ENCODE data around the gene STARD3NL. TPM values are rescaled to one million over a fixed set of nuclear protein-coding genes. Genes with fewer than 3 reads are reported as not detected.

The STARD3NL gene
- total and polyA plus RNA-seq, 2 experiments from 2014 or later = 55.1 to 55.3 TPM

DNA sequence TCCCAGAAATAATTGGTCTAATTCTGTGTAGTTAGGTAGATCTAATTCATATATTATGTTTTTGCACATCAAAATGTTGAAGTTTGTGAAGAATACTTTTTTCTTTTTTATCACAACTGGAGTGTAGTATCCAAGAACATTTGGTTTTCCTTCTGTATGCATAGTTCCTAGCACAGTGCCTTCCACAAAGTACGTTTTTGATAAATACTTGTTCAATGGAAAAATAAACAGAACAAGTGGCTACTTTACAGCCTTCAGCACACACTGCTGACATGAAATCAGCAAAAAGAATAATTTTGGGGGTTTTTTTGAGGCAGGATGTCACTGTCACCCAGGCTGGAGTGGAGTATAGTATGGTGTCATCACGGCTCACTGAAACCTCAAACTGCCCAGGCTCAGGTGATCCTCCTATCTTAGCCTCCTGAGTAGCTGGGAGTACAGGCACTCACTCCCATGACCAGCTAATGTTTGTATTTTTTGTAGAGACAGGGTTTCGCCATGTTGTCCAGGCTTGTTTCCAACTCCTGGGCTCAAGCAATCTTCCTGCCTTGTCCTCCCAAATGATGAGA, 67.4 kb downstream of the STARD3NL start (continued):
- TF ChIP-seq, protein P1, sequence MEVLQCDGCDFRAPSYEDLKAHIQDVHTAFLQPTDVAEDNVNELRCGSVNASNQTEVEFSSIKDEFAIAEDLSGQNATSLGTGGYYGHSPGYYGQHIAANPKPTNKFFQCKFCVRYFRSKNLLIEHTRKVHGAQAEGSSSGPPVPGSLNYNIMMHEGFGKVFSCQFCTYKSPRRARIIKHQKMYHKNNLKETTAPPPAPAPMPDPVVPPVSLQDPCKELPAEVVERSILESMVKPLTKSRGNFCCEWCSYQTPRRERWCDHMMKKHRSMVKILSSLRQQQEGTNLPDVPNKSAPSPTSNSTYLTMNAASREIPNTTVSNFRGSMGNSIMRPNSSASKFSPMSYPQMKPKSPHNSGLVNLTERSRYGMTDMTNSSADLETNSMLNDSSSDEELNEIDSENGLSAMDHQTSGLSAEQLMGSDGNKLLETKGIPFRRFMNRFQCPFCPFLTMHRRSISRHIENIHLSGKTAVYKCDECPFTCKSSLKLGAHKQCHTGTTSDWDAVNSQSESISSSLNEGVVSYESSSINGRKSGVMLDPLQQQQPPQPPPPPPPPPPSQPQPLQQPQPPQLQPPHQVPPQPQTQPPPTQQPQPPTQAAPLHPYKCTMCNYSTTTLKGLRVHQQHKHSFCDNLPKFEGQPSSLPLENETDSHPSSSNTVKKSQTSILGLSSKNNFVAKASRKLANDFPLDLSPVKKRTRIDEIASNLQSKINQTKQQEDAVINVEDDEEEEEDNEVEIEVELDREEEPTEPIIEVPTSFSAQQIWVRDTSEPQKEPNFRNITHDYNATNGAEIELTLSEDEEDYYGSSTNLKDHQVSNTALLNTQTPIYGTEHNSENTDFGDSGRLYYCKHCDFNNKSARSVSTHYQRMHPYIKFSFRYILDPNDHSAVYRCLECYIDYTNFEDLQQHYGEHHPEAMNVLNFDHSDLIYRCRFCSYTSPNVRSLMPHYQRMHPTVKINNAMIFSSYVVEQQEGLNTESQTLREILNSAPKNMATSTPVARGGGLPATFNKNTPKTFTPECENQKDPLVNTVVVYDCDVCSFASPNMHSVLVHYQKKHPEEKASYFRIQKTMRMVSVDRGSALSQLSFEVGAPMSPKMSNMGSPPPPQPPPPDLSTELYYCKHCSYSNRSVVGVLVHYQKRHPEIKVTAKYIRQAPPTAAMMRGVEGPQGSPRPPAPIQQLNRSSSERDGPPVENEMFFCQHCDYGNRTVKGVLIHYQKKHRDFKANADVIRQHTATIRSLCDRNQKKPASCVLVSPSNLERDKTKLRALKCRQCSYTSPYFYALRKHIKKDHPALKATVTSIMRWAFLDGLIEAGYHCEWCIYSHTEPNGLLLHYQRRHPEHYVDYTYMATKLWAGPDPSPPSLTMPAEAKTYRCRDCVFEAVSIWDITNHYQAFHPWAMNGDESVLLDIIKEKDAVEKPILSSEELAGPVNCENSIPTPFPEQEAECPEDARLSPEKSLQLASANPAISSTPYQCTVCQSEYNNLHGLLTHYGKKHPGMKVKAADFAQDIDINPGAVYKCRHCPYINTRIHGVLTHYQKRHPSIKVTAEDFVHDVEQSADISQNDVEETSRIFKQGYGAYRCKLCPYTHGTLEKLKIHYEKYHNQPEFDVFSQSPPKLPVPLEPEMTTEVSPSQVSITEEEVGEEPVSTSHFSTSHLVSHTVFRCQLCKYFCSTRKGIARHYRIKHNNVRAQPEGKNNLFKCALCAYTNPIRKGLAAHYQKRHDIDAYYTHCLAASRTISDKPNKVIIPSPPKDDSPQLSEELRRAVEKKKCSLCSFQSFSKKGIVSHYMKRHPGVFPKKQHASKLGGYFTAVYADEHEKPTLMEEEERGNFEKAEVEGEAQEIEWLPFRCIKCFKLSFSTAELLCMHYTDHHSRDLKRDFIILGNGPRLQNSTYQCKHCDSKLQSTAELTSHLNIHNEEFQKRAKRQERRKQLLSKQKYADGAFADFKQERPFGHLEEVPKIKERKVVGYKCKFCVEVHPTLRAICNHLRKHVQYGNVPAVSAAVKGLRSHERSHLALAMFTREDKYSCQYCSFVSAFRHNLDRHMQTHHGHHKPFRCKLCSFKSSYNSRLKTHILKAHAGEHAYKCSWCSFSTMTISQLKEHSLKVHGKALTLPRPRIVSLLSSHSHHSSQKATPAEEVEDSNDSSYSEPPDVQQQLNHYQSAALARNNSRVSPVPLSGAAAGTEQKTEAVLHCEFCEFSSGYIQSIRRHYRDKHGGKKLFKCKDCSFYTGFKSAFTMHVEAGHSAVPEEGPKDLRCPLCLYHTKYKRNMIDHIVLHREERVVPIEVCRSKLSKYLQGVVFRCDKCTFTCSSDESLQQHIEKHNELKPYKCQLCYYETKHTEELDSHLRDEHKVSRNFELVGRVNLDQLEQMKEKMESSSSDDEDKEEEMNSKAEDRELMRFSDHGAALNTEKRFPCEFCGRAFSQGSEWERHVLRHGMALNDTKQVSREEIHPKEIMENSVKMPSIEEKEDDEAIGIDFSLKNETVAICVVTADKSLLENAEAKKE (CRISPR knock-in tag; IDR thresholded peaks at IDR 0.05) = no peak
- TF ChIP-seq EZH2phosphoT487 (IDR thresholded peaks at IDR 0.05; ENCODE audit: unreplicated experiment) = no peak
- no peak for TF ChIP-seq CREB1 (CRISPR knock-in tag; IDR thresholded peaks at IDR 0.05; ENCODE audit: low read depth)
- TF ChIP-seq STAT1 (IDR thresholded peaks at IDR 0.05; ENCODE audit: unreplicated experiment) = no peak
- TF ChIP-seq POLR2AphosphoS5 (IDR thresholded peaks at IDR 0.05; ENCODE audit: low read depth) = no peak
- TF ChIP-seq, protein P2, sequence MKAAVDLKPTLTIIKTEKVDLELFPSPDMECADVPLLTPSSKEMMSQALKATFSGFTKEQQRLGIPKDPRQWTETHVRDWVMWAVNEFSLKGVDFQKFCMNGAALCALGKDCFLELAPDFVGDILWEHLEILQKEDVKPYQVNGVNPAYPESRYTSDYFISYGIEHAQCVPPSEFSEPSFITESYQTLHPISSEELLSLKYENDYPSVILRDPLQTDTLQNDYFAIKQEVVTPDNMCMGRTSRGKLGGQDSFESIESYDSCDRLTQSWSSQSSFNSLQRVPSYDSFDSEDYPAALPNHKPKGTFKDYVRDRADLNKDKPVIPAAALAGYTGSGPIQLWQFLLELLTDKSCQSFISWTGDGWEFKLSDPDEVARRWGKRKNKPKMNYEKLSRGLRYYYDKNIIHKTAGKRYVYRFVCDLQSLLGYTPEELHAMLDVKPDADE (IDR thresholded peaks at IDR 0.05) = no peak

DNA sequence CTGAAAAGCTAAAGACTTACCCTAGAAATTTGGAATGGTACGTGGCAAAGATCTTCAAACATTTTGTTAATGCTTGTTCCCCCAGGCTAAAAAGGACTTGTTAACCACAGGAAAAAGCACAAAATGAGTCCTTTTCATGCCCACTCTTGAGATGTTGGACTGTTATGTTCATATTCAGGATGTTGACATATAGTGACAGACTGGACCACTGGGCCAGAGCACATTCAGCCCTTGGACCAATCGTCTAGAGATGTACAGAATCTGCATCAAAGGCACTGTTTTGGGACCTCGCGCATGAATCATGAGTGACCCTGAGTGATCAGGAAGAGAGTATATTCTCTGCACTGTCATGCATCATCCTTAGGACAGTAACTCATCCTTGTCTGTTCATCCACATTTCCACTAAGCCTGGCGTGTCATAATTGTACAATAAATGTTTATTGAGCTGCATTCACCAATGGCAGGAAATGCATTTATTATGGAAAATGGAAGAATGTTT, 70.1 kb downstream of the STARD3NL start:
- H3K9me2 ChIP-seq (ENCODE audit: insufficient read depth) = no peaks in the 10 kb centered on the region
- H4K20me1 ChIP-seq (replicated peaks; ENCODE audit: insufficient read depth) = no peaks in the 10 kb centered on the region
- H3K4me1 Mint-ChIP-seq = no peaks in the 10 kb centered on the region
- H3K27ac Mint-ChIP-seq = no peak overlapping the region; the same call in 1 of the 2 replicates
- no peaks in the 10 kb centered on the region for H3K4me1 ChIP-seq (ENCODE audit: insufficient read depth)
- no peaks in the 10 kb centered on the region for H3K36me3 Mint-ChIP-seq (ENCODE audit: low read depth)
- DNase-seq (ENCODE audit: low spot score) (no peak), ATAC-seq (no peak)
- H3K4me2 ChIP-seq = no peak overlapping the region
- H2AFZ ChIP-seq = no peak overlapping the region
- no peaks in the 10 kb centered on the region for H3F3A ChIP-seq (replicated peaks; ENCODE audit: low read depth)
- H3K27ac ChIP-seq (ENCODE audit: low read depth) = no peak overlapping the region
- no peaks in the 10 kb centered on the region for H3K79me2 ChIP-seq (replicated peaks; ENCODE audit: insufficient read depth)
- H3K9me3 Mint-ChIP-seq = no peaks in the 10 kb centered on the region
- no peaks in the 10 kb centered on the region for H3K27me3 Mint-ChIP-seq (ENCODE audit: insufficient read depth, low read depth, poor library complexity)
- H3K4me3 Mint-ChIP-seq = no peak overlapping the region
- no peak overlapping the region for H3K4me3 ChIP-seq
- no peaks in the 10 kb centered on the region for H3K36me3 ChIP-seq (ENCODE audit: insufficient read depth)
- no peaks in the 10 kb centered on the region for H3K27me3 ChIP-seq (ENCODE audit: insufficient read depth)
- TF ChIP-seq CREB1 (CRISPR knock-in tag; IDR thresholded peaks at IDR 0.05; ENCODE audit: low read depth) = no peak
- no peak for TF ChIP-seq POLR2AphosphoS5 (IDR thresholded peaks at IDR 0.05; ENCODE audit: low read depth)
- TF ChIP-seq, protein P3, sequence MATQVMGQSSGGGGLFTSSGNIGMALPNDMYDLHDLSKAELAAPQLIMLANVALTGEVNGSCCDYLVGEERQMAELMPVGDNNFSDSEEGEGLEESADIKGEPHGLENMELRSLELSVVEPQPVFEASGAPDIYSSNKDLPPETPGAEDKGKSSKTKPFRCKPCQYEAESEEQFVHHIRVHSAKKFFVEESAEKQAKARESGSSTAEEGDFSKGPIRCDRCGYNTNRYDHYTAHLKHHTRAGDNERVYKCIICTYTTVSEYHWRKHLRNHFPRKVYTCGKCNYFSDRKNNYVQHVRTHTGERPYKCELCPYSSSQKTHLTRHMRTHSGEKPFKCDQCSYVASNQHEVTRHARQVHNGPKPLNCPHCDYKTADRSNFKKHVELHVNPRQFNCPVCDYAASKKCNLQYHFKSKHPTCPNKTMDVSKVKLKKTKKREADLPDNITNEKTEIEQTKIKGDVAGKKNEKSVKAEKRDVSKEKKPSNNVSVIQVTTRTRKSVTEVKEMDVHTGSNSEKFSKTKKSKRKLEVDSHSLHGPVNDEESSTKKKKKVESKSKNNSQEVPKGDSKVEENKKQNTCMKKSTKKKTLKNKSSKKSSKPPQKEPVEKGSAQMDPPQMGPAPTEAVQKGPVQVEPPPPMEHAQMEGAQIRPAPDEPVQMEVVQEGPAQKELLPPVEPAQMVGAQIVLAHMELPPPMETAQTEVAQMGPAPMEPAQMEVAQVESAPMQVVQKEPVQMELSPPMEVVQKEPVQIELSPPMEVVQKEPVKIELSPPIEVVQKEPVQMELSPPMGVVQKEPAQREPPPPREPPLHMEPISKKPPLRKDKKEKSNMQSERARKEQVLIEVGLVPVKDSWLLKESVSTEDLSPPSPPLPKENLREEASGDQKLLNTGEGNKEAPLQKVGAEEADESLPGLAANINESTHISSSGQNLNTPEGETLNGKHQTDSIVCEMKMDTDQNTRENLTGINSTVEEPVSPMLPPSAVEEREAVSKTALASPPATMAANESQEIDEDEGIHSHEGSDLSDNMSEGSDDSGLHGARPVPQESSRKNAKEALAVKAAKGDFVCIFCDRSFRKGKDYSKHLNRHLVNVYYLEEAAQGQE (IDR thresholded peaks at IDR 0.05; ENCODE audit: unreplicated experiment) = no peak
- TF ChIP-seq, protein P2 (IDR thresholded peaks at IDR 0.05) = no peak
- TF ChIP-seq EZH2 (IDR thresholded peaks at IDR 0.05; ENCODE audit: low read depth, unreplicated experiment) = no peak
- TF ChIP-seq NANOG (IDR thresholded peaks at IDR 0.05; ENCODE audit: borderline replicate concordance) = no peak
- no peak for TF ChIP-seq EZH2phosphoT487 (IDR thresholded peaks at IDR 0.05; ENCODE audit: unreplicated experiment)
- TF ChIP-seq STAT1 (IDR thresholded peaks at IDR 0.05; ENCODE audit: unreplicated experiment) = no peak
